ENCODE measurements around the gene ANKLE1.

ANKLE1 gene

DNA sequence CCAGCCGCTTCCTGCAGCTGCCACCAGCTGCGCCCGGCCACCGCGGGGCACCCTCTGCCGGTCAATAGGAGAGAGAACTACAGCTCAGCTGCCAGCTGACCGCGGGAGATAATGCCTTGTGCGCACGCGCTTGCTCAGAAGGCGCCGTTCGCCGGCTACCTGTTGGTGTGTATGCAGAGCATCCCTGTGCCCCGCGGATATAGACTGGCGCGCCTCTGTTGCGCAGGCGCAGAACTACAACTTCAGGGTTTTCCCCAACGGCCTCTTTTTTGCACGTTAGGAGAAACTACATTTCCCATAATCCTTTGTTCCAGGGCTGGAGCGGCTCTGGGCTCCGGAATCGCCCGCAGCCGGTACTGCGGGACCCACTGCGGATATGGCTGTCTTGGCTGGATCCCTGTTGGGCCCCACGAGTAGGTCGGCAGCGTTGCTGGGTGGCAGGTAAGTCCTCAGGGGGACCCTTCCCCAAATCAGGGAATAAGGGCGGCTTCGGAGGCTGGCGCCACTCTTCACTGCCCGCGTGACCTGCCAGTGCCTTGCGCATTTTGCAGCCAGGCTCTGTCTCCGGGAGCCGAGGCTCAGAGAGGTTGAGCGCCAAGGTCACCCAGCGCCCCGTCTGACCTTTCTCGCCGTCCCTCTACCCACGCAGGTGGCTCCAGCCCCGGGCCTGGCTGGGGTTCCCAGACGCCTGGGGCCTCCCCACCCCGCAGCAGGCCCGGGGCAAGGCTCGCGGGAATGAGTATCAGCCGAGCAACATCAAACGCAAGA, 24.0 kb downstream of the ANKLE1 start, which contains the start of gene MRPL34:
TSS of gene MRPL34 (plus strand) at position 356 of the 768 bp plus-strand sequence. CDS start at position 377, 21 bp downstream.
- DNase-seq (ENCODE audit: low read depth in 3 of 3), result peak; percentile 84 to 97 (median 91)

DNA sequence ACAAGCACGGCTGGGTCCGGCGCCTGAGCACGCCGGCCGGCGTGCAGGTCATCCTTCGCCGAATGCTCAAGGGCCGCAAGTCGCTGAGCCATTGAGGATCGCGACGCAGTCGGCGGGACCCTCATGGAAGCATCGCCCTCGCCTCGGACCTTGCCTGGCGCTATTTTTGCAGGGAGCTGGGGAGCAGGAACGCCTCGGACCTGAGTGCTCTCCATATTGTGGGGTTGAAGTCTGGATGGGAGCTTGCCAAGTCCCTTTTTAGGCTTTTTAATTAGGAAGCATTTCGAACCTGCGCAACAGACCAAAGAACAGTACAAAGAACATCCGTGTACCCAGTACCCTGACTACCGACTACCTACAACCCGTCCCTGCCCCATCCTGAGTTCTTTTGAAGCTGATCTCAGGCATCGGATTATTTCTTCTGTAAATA, 24.6 kb downstream of the ANKLE1 start:
- no peak for DNase-seq (ENCODE audit: low read depth in 3 of 3)

GRCh38 chr19:17307876-17308377, 26.2 kb downstream of the ANKLE1 start:
- DNase-seq (ENCODE audit: low read depth in 3 of 3), result no peak

- peak; percentile 97 to 100 (median 99) for DNase-seq (ENCODE audit: low read depth in 3 of 3)
Observed at GRCh38 chr19:17309198-17309964, 27.7 kb downstream of the ANKLE1 start, which contains the start of gene DDA1. DDA1 (plus strand) TSS chr19:17309563; CDS start chr19:17309655, 92 bp downstream.

GRCh38 chr19:17309965-17310461, 28.3 kb downstream of the ANKLE1 start:
- DNase-seq (ENCODE audit: low read depth in 3 of 3), result no peak

GRCh38 chr19:17311455-17312188, 29.9 kb downstream of the ANKLE1 start:
- no peak for DNase-seq (ENCODE audit: low read depth in 3 of 3)

DNA sequence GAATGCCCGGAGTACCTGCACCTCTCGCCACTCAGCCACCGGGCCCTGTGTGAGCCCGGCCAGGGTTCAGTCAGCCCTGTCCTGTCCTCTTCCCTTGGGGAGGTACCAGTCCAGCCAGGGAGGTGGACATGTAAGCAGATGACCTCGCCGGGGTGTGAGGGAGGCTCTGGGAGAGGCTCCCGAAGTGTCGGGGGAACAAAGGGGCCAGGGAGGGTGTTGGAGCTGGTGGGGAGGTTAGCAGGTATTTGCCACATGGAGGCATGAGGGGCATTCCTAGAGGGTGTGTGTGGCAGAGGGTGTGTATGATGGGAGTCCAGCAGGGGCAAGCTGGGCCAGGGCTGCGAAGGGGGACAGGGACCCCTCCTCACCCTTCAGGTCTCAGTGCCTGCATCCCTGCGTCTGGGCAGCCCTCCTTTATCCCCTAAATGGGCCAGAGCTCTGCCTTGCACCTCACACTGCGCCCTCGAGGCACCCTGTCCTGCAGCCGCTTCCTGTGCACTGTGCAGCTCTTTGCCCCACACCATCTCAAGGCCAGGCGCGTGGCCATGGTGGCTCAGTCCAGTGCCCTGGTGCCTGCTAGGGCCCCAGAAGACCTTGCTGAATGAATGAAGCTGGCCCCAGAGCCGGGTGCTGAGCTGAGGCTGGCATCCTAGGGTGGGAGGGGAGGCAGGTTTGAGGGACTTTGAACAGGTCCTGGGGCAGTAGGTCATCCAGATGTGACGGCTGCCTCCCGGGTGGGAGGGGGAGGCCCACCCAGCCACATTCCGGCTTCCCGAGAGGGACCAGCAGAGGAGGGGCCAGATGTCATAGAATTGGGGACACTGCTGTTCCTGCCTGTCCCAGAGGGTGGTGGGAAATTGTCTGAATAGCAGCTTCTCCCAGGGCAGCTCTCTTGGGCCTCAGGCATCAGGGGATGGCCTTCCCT, 30.8 kb downstream of the ANKLE1 start:
- no peak for DNase-seq (ENCODE audit: low read depth in 3 of 3)

- DNase-seq (ENCODE audit: low read depth in 3 of 3), result no peak
Observed at GRCh38 chr19:17314007-17314593, 32.4 kb downstream of the ANKLE1 start.

DNA sequence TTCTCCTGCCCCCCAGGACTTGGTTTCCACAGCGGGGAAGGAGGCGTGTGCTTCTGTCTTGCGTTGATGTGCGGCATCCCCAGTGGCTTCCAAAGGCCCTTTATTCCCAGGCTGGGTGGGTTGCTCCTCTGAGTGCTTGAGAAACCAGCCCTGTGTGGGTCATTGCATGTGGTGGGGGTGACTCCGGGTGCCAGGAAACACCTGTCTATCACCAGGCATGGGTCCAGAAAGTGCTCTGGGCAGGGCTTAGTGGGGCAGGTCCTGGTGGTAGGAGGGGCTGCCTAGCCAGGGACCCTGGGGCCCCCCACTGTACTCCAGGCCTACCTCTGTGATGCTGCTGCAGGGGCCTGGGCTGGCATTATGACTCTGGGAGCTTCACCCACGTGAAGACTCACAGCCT, 37.3 kb downstream of the ANKLE1 start:
- no peak for DNase-seq (ENCODE audit: low read depth in 3 of 3)

- no peak for DNase-seq (ENCODE audit: low read depth in 3 of 3)
Observed at GRCh38 chr19:17319473-17320238, 38.0 kb downstream of the ANKLE1 start.

DNA sequence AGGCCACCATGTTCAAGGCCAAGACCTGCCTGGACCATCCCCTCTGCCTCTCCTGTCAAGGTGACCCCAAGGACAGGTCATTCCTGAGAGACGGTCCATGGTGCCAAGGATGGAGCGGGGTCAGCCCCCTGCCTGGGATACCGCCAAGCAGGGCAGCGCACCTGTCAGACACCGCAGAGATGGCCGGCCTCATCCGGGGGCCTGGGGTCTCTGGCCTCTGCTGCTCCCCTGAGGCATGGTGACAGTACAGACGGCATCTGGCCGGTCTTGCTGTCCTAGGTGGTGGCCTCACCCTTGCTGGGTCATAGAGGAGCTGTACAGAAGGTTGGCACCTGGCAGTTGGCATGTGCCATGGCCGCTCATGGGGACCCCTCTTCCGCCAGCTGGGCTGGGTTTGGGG, 38.7 kb downstream of the ANKLE1 start:
- DNase-seq (ENCODE audit: low read depth in 3 of 3), result no peak

GRCh38 chr19:17321655-17322489, 40.2 kb downstream of the ANKLE1 start:
- DNase-seq (ENCODE audit: low read depth in 3 of 3), result no peak

- no peak for DNase-seq (ENCODE audit: low read depth in 3 of 3)
Observed at GRCh38 chr19:17322854-17323253, 41.2 kb downstream of the ANKLE1 start.

GRCh38 chr19:17323300-17323963, 41.7 kb downstream of the ANKLE1 start:
- no peak for DNase-seq (ENCODE audit: low read depth in 3 of 3)

DNA sequence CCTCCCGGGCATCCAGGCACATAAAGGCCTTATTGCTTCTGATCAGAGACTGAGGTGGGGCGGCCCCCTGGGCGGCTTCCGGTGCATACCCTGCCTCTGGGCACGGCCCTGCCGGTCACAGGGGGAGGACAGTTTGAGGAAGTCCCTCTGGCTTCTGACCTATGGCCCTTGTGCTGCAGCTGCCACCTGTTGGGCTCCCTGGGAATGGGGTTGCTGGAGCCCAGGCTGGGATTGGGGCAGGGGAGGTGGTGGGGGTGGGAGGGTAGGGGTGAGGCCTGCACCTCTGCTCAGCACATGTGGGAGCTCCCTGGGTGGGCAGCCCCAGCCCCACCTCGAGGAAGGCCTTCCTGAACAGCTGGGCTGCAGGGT, 42.2 kb downstream of the ANKLE1 start:
- DNase-seq (ENCODE audit: low read depth in 3 of 3), result no peak

DNA sequence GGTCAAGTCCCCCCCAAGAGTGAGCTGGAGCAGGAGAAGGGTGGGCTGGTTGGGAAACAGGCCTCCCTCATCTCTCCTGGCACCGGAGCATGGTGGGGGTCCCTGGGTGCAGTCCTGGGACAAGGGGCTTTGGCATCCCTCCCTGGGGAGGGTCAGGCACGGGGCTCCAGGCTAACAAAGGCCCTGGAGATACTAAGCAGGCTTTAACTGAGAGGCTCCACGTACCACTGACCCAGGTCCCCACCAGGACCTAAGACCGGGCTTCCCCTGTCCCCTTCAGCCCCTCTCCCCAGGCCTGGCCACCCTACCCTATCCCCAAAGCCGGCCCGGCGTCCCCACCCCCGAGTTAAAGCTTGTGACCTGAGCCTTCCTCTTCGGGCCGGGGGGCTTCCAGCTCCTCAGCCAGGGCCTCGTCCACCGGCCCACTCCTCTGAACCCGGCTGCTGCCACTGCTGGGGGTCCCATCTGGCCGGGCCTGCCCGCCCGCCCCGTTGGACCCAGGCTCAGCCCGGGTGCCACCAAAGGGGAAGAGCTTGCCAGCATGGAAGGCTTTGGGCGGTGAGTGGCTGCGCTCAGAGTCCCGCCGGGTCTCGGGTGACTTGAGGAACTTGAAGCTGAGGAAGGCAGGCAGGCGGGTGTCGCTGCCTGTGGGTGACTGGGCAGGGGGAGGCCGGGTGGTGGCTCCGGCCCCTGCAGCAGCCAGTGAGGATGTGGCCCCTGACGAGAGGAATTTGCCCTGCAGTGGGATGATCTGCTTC, 42.8 kb downstream of the ANKLE1 start:
- no peak for DNase-seq (ENCODE audit: low read depth in 3 of 3)

- DNase-seq (ENCODE audit: low read depth in 3 of 3), result no peak
Observed at GRCh38 chr19:17325133-17325532, 43.4 kb downstream of the ANKLE1 start.

Measured in stimulated activated CD4-positive, alpha-beta T cell treated with anti-CD3 and anti-CD28 coated beads, TNF-alpha, amount 100 ng/mL, for 24 hours (primary cell).